Measurements from ENCODE around the gene RNF152.
"Not testable (repeated sequence)": the region's sequence is repeated elsewhere in the genome, so short reads cannot be mapped to it uniquely, and the experiment has no call there.

The RNF152 gene

DNA sequence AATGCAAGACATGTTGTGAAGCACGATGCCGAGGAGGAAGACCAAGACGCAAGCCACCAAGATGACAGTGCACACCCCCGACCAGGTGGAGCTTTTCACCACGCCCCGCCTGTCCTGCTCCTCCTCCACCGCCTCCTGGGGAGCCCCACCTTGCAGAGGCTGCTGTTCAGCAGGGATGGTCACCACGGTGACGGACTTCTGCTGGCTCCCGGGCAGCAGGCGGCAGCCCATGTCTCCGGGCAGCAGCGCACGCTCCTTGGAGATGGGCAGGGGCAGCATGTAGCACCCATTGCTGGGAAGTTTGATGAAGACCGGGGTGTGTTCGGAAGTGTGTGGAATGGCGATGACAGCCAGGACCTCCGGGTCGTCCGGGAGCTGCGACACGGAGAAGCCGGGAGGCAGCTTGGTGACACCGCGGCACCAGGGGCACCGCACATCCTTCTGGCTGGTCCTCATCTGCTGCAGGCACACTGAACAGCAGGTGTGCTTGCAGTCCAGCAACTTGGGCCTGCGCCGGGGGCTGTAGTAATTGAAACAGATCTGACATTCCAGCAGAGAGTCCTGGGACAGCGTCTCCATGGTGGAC, 76.8 kb downstream of the RNF152 start:
- no peak for DNase-seq

DNA sequence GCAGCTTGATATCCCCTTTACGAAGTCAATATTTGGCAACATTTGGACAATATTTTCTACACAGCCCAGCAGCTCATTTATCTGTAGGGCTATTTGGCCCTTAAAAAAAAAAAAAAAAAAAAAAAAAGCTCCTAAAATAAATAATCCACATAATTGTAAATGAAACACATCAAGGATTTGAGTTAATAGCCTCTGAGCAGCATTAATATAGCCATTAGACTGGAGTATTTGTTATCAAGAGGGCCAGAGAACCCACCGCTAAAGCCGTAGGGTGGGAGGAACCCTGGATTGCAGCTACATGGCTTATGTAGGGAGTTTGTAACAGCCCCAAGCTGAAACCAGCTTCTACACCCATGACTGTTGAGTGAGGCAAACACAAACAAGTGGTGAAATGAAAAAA, 84.5 kb downstream of the RNF152 start:
- no peak for DNase-seq

DNA sequence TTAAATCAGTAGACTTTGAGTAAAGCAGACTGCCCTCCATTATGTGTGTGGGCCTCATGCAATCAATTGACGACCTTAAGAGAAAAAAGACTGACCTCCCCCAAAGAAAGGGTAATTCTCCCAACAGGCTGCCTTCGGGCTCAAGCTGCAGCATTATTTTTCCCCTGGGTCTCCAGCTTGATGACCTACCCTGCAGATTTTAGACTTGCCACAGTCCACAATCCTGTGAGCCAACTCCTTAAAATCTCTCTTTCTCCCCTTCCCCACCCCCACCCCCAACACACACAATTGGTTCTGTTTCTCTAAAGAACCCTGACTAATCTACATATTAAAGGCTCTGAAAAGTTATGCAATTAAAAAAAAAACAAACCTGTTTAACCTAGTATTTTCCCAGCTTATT, 89.4 kb downstream of the RNF152 start:
- DNase-seq: no peak

DNA sequence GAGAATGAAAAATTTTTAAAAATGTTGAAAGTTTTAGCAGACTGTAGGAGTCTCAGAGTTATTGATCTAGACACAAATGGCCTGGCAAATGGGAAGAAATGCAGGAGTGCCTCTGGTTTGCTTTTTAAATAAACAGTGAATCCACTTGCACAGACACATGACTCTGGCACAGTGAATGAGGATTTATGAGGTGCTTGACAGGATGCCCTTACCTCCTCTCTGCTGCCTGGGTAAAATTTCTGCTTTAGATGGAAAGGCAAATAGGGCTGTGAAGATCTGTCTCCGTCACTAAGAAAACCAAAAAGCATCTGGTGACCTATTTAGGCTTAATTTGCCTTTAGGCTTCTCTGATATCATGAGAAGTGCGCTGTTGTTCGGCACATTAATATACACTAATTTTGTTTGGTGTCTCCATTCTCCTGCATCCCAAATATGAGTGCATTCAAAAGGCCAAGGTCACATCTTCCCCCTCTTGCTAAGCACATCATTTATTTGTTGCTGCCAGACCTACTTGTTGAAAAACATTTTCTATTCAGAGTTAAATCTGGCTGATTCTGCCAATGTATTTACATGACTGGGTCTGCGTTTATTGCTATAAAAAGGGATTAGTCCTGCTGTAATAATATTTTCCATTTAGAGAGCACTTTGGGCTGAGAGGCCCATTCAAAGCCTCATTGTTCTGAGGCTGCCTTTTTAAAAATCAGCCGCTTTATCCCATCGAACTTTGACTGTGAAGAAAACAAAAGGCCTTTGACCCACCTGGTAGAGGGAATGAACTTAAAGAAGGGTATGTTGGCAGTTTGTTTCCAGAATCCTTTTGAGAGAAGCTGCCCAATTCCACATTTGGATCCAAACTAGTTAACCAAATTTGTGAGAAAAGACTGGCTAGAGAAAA, 94.9 kb downstream of the RNF152 start:
- DNase-seq: no peak

DNA sequence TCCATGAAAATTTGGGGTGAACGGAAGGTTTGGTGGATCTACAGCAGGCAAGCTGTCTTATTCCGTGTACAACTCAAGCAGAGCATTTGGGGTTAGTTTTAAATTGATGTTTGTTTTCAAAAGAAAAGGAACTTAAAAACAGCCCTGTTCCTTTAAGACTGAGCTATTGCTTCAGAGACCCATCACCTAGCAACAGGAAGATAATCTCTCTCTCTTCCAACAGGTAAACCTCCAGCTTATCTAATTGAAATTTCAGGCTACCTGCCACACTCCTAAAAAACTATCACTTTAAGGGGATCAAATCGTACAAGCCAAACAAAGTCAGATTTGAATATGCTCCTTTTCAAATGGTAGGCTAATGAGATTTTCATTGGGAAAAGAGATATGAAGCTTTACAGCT, 101.8 kb downstream of the RNF152 start:
- DNase-seq: no peak

- not testable (repeated sequence) for DNase-seq
Observed at GRCh38 chr18:61787011-61787670, 105.7 kb downstream of the RNF152 start.

GRCh38 chr18:61785588-61785987, 107.2 kb downstream of the RNF152 start:
- no peak for DNase-seq

GRCh38 chr18:61784834-61785233, 108.0 kb downstream of the RNF152 start:
- no peak for DNase-seq

- no peak for DNase-seq
Observed at GRCh38 chr18:61782545-61782944, 110.3 kb downstream of the RNF152 start.

- not testable (repeated sequence) for DNase-seq
Observed at GRCh38 chr18:61776201-61776600, 116.6 kb downstream of the RNF152 start.

GRCh38 chr18:61774846-61775245, 118.0 kb downstream of the RNF152 start:
- no peak for DNase-seq

- DNase-seq: no peak
Observed at GRCh38 chr18:61772293-61772848, 120.4 kb downstream of the RNF152 start.

GRCh38 chr18:61771861-61772260, 120.9 kb downstream of the RNF152 start:
- DNase-seq: no peak

DNA sequence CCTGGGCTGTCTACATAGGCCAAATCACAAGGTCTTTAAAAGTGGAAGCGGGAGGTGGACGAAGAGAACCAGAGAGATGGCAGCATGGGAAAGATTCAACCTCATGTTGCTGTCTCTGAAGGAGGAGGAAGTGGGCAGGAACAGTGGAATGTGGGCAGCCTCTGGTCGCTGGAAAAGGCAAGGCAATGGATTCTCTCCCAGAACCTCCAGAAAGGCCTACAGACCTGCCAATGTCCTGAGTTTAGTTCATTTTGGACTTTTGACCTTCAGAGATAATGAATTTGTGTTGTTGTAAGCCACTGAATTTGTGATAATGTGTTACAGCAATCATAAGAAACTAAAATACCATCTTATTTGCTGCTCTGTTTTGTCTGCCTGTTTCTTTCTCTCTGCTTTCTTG, 122.5 kb downstream of the RNF152 start:
- DNase-seq: no peak

GRCh38 chr18:61766266-61766884, 126.4 kb downstream of the RNF152 start:
- no peak for DNase-seq

- DNase-seq: no peak
Observed at GRCh38 chr18:61765097-61765496, 127.7 kb downstream of the RNF152 start.

- DNase-seq: no peak
Observed at GRCh38 chr18:61764381-61764780, 128.4 kb downstream of the RNF152 start.

- DNase-seq: no peak
Observed at GRCh38 chr18:61761875-61762274, 130.9 kb downstream of the RNF152 start.

Data from activated CD4-positive, alpha-beta T cell treated with anti-CD3 and anti-CD28 coated beads, Interleukin-2, amount 50 U/mL, for 4 hours (primary cell).